ENCODE data around the gene HSD3B1.
"Not testable (repeated sequence)": the region's sequence is repeated elsewhere in the genome, so short reads cannot be mapped to it uniquely, and the experiment has no call there.

HSD3B1 gene

DNA sequence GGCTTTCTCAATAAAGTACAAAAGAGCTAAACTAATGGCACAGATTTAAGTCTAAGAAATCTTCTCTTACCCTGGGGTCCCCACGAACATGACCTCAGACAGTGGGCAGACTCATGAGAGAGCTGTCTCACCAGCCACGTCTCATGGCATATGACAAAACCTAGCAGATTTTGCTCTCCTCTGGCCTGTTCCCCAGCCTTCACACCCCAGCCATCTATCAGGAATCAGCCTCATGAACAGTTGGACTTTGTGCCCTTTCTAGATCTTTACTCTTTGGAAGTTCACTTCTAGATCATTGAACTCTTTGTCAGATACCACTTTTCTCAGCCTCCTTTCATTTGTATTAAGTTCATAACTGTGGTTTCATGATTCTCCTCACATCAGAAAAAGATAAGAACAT is 14.2 kb upstream of the HSD3B1 start:
- DNase-seq = no peak

DNA sequence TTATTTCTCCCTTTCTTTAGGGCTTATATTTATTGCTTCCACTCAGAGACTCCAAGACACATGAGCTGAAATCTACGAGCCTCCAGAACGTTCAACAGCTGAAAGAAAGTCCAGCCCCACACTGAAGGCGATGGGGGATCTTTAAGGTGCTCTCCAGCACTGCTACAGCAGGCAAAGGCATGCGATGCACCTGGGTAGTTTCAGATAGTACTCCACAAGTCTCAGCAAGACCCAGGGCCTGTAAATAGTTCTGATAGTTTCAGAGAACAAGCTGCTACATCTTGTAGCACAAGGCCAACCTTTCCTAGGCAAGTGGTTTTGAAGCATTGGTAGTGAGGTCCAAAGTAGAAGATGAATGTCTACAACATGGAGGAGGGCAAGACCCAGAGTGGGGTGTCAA is 2.2 kb upstream of the HSD3B1 start:
- DNase-seq = no peak

DNA sequence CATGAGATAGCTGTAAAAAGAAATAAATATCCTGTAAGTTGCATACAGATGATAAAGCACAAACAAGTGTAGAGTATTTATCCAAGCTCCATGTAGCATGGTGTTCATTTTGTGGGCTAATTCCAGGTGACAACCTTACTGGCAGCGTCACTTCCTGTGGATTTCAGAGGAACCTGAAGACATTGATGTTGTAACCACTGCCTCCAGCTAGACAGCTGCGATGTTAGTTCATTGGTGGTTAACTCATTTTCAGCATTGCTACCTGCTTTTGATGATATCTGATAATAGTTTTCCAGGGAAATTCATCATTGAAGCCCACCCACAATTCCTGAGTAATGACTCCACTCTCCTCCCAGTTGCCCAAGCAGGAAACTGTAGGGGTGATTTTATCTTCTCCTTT is 3.0 kb downstream of the HSD3B1 start:
- no peak for DNase-seq

DNA sequence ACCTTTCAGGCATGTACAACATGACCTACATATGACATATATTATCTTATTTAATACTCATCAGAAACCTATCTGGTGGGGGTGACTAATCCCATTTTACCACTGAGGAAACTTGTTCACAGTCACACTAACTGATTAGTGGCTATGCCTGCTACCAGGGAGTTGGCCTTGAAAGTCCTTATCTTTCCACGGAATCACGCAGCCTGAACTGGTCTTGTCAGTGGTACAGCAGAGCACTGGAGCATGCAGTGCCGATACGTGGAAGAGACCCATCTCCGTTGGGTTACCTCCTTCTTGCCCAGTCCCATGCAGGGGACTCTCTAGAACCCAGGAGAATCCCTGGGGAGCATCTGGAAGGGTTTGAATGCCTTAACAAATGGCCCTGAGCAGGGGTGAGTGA is 8.2 kb downstream of the HSD3B1 start:
- DNase-seq = no peak

DNA sequence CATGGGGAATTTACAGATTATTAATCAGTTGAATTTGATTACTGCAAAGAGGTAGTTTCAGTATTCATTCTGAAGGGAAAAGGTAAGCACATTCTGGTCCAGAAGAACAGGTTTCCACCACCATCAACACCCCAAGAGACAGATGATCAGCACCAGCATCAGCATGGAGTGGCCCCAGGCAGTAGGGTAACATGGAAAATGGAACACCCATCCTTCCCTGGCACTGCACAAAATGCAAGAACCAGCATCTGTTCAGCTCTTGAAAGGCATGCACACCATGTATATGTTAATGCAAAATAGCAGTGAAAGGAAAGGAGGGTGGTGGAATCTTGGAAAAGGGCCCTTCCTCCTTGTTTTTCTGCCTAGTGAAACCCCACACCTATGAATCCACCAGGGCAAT is 9.2 kb downstream of the HSD3B1 start:
- no peak for DNase-seq

DNA sequence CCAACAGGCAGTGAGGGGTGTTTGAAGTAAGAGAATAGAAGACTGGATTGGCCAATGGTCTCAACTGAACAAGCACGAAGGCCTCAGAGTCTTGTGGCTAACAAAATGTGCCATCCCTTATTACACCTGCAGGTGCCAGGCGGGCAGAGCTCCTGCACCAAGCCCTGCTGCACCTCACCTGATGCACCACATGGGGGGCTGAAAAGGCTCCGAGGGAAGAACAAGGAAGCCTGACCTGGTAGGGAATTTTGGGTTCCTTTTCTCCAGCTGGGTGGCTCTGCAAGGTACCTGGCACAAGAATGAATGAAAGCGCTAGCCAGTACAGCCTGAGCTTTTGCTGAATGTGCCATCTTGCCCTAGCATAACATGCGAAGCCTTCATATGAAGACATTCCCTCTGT is 9.7 kb downstream of the HSD3B1 start:
- no peak for DNase-seq

DNA sequence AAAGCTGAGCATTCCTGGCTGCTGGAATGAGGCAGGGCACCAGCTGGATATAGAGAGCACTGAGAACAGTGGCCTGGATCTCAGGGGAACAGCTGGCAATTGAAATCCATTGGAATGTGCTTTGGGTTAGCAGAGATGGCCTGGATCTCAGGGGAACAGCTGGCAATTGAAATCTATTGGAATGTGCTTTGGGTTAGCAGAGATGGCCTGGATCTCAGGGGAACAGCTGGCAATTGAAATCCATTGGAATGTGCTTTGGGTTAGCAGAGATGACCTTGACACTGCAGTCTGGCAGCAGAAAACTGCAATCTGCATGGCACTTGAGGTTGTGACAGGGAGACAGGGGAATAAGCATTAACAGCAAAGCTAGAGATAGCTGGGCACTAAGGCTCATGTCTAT is 10.7 kb downstream of the HSD3B1 start:
- DNase-seq = not testable (repeated sequence)

DNA sequence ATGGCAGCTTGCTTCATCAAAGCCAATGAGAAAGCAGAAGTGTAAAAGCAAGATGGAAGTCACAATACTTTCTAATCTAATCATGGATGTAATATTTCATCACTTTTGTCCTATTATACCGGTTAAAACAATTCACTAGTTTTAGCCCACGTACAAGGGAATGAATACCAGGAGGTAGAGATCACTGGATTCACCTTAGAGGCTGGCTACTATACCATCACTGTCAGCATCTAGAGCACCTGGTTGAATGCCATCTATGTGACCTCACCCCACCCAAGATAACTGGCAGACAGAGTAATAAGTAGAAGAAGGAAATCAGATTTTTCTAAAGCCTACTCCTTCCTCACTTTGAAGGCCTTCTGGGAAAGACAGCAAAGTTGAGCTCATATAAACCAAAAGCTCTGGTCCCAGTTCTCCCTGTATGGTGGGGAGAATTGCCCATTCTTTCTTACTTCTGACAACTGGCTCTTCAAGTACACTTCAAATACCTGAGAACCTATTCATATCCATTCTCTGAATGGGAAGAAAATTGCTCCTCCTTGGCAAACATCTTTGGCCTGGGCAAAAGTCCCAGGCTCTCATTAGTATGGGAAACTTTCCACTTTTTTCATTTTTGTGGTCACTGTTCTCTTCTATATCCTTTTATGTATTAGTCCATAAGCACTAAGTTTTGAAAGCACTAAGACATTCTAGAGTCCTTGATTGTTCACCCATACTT is 24.8 kb downstream of the HSD3B1 start:
- DNase-seq = no peak

DNA sequence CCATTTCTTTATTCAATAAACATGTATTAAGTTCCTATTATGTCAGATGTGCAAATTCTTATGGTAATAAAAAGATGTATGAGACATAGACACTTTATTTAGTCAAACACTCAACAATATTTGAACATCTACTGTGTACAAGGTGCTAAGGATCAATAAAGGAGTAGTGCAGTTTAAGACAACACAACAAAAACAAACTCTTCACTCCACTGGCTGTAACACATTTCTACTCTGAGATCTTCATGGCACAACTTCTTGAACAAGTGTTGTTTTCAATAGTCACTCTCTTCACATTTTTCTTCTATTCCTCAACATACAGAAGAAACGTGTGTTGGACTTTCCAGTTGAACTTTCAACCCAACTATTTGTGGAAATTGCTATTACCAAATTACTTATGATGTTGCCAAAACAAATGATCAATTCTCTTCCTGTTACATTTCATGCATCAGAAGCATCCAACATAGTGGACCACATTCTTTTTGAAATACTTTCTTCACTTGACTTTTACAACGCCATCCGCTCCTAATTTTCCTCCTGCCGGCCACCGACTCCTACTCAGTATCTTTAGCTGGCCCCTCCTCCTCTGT is 25.4 kb downstream of the HSD3B1 start:
- DNase-seq = no peak

DNA sequence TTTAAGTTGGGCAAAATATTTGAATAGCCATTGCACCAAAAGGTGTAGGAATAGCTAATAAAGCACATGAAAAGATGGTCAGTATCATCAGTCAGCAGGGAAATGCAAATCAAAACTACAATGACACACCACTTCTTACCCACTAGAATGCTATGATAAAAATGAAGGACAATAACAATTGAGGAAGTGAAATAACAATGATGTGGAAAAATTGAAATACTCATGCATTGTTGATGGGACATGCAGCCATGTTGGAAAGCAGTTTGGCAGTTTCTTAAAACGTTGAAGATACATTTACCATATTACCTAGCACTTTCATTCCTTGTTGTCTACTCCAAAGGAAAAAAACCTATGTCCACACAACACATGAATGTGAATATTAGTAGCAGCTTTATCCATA is 28.4 kb downstream of the HSD3B1 start:
- DNase-seq = no peak

DNA sequence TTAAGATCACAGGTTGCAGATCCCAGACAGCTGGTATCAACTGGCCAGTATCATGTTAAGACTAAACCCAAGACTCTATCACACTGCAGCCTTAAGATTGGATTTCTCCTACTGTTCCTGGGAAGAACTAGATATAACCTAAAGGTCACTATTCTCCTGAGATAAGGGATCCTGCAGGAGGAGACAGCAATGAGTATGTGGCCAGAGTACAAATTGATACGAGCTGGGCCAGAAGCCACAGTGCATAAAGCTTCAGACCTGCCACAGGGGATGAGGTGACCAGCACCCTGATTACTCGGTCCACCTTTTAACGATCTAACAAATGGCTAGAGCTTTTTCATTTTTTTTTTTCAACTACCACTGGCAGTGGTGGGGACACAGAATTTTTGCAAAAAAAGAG is 31.0 kb downstream of the HSD3B1 start:
- no peak for DNase-seq

DNA sequence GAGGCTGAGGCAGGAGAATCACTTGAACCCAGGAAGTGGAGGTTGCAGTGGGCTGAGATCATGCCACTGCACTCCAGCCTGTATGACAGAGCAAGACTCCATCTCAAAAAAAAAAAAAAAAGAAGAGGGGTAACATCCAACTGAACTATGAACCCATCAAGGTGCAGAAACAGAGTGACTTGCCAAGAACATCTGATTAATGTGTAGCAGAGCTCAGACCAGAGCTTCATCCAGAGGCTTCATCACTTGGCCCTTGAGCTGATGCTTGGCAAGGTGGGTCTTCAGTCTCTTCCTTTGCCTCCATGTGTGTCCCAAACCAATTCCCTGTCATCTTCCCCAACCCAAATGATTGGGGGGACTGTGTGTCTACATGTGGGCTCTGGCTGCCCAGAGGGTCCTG is 32.6 kb downstream of the HSD3B1 start:
- no peak for DNase-seq

DNA sequence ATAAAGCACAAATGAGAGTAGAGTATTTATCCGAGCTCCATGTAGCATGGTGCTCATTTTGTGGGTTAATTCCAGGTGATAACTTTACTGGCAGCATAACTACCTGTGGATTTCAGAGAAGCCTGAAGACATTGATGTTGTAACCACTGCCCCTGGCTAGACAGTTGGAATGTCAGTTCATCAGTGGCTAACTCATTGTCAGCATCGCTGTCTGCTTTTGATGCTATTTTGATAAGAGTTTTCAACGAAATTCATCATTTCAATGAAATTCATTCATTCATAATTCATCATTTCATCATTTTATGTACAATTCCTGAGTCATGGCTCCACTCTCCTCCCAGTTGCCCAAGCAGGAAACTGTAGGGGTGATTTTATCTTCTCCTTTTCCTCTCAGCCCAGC is 34.4 kb downstream of the HSD3B1 start:
- DNase-seq = no peak

DNA sequence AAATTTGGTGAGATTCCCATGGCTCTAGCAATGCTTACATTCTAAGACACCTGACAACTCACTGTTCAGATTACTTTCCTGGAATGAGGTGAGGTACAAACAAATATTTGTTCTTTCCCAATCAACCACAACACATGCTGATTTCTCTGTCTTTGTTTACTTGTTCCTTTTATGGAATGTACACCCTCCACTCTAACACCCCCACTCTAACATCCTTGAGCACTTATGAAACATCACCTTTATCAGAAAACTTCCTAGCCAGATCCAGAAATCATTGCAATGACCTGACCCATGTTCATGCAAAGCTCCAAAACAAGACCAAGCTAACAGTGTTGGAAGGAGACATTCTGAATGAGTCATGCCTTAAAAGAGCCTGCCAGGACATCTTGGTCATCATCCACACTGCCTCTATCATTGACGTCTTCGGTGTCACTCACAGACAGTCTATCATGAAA is 35.5 kb downstream of the HSD3B1 start:
- no peak for DNase-seq

DNA sequence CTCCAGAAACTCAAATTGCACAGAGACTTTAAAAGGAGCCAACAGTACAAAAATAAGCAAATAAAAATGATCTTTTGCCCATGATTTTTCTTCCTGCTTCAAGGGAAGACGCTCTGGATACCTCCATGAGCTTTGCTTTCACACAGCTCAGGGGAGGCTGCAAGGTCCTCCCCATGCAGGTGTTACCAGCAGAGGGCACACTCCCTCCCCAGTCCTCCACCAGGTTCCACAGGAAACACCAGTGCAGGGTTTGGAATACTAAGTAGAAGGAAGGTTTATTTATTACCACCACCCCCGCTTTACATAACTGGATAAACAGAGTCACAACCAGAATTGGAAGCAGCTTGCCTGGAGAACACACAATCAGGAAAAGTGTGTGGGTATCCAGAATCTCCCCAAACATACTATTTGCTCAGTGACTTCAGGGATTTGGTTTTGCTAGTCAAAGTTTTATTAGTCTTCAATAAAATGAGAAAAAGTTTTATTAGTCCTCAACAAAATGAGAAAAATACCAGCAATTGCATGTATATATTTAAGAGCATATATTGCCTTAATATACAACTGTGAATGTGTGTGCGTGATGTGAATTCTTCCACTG is 37.3 kb downstream of the HSD3B1 start:
- no peak for DNase-seq

DNA sequence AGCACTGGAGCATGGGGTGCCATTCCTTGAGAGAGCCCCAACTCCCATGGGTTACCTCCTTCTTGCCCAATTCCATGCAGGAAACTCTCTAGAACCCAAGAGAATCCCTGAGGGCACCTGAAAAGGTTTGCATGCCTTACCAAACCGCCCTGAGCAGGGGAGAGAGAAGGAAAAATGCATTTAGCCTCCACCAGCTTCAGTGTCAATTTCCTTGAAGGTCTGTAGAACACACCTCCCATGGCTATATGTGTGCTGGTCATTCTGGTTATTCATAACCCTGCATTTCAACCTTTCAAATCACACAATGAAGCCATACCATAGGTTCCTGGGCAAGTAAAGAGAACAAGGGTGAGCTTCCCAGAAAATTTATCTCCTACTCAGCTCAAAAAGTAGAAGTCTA is 39.6 kb downstream of the HSD3B1 start:
- DNase-seq = no peak

DNA sequence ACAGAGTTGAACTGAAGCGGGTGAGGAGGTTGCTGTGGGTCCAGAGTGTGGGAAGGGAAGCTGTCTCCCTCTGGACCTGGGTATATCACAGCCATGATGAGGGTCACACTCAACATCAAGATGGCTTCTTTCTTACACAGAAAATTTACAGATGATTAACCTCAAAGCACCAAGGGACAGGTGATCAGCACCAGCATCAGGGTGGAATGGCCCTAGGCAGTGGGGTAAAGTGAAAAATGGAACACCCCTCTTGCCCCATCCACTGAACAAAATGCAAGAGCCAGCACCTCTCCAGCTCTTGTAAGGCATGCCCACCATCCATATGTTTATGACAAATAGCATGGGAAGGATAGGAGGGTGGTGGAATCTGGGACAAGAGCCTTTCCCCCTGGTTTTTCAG is 40.3 kb downstream of the HSD3B1 start:
- no peak for DNase-seq

DNA sequence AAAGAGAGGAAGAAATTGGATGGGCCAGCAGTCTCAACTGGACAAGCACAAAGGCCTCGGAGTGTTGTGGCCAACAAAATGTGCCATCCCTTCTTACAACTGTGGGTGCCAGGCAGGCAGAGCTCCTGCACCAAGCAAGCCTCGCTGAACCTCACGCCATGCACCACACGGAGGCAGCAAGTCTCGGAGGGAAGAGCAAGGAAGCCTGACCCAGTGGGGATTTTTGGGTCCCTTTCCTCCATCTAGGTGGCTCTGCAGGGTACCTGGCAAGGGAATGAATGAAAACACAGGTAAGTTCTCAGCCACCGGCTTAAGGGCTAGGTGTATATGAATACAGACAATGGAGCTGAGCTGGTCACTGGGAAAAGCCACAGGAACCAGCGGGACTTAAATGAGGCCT is 40.8 kb downstream of the HSD3B1 start:
- no peak for DNase-seq

DNA sequence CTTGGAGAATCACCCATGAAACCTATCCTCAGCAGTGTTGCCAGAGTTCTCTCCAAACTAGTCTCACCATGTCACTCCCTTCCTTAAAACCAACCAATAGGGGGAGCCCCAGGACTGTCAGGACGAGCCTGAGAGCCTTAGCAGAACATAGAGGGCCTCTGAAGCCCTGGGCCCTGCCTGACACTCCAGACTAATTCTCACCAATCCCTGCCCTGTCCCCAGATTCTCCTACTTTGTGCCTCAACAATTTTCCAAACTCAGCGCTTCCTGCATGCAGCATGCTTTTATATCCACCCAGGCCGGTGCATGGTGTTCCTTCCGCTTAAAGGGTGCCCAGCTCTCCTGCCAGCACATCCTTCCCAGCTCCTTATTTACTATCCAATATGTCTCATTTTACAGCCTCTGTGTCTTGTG is 42.7 kb downstream of the HSD3B1 start:
- peak; percentile 74 for DNase-seq

DNA sequence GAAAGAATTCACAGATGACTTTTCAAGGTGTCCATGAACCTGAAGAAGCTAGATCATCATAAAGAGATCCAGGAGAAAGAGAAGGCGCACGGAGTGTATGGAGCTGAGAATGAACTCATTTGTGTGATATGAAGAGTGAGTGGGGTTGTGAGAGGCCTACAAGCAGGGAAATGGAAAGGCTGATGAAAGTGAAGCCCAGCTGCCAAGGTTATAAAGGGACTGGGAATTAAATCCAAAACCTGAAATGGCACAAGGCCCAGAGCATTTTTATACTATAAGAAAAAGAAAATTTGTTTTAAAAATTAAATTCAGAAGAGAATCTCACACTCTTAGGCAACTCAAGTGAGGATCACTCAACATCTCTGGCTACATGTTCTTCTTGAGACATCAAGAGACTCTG is 43.4 kb downstream of the HSD3B1 start:
- no peak for DNase-seq

DNA sequence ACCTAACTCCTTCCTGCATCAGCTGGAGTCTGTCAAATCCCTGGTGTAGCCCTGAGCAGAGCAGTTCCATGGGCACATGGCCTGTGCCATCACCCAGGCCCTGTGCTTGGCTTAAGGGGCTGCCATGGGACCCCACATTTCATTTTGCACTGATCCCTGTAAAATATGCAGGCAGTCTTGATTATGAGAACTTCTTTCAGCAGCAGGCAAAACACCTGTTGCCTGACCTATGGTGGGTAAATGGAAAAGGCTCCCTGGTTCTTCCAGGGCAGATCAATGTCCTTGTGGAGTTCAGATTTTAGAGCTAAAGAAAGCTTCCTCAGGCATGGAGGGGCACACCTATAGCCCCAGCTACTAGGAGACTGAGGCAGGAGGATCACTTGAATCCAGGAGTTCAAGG is 44.2 kb downstream of the HSD3B1 start:
- no peak for DNase-seq

DNA sequence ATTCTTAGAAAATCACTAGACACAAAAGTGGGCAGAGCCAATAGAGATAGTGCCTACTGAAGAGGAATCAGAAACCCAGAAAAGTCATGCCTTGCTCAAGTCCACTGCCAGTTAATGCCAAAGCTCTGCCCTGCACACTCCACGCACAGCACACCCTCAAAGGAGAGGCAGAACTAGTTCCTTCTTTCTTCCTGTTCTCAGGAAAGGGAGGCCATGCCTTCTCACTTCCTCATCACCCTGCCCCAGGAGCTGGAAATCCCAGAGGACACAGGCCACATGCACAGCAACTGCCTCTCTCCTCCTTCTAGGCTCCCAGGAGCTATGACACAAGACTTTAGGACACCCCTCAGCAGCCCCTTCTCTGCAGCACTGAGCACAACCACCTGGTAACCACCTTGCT is 45.6 kb downstream of the HSD3B1 start:
- DNase-seq = not testable (repeated sequence)

DNA sequence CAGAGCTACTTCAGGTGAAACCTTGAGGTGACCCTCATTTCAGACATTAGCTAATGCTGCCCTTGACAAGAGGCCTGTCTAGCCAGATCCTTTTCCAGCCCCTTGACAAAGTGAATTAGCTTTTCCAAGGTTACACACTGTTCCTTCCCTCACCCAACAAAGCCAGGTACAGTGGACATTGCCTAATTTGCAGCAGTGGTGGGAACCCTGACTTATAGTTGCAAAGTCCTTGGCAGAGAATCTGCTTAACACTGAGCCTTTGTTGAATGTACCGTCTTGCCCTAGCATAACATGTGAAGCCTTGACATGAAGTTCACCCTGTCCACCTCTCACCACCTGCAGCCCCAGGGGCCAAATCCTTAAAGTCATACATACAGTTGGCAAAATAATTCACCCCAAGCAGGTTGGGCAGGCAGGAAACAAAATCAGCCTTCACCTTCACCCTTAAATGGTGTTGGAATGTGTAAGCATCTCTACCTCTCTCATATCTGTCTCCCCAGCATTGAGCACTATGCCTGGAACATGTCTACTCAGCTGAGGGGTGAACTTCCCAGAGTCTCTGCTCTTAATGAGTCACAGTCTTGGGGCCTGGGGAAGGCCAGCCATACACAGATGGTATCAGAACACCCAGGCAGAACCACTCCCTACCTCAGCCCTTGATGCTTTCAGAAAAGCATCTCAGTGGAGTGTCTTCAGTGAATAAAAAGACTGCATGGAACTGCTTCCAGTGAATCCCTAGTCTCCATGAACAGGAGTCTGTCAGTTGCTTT is 46.5 kb downstream of the HSD3B1 start:
- DNase-seq = not testable (repeated sequence)

DNA sequence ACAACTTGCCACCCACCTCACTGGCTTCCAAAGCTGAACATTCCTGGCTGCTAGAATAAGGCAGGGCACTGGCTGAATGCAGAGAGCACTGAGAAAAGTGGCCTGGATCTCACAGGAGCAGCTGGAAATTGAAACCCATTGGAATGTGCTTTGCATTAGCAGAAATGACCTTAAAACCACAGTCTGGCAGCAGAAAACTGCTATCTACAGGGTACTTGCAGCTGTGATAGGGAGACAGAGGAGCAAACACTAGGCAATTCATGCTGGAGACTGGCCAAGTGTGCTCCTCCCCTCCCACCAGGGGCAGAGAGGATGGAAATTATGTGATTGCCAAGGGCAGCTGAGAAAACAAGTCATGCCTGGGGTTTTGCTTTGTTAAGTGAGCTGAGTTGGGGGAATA is 47.2 kb downstream of the HSD3B1 start:
- peak; percentile 74 for DNase-seq
